Neuronal stem cell (in vitro differentiated cells): ENCODE measurements around the gene GLDC.

Source experiments
- DNase-seq: peaks from one replicate; pipeline ENCODE4 v3.0.0-alpha.2; 2013; ENCODE audit warnings: low spot score
- H2AFZ ChIP-seq: one replicate; pipeline ENCODE4 v1.6.1; 2013; ENCODE audit warnings: mild to moderate bottlenecking, low read length, inconsistent platforms
- H2AK5ac ChIP-seq: 2 replicates; pipeline ENCODE4 v1.6.1; 2013; ENCODE audit warnings: low read depth, mild to moderate bottlenecking, inconsistent platforms, low read length, moderate library complexity, mixed read lengths
- H2BK120ac ChIP-seq: 2 replicates; pipeline ENCODE4 v1.6.1; 2013; ENCODE audit warnings: low read depth, mild to moderate bottlenecking, inconsistent platforms, low read length, moderate library complexity, mixed read lengths
- H2BK12ac ChIP-seq: one replicate; pipeline ENCODE4 v1.6.1; 2013; ENCODE audit warnings: low read length, inconsistent platforms
- H2BK15ac ChIP-seq: 2 replicates; pipeline ENCODE4 v1.6.1; 2013; ENCODE audit warnings: mild to moderate bottlenecking, low read length, inconsistent platforms, mixed read lengths
- H2BK5ac ChIP-seq: one replicate; pipeline ENCODE4 v1.6.1; 2013; ENCODE audit warnings: inconsistent platforms, mild to moderate bottlenecking, low read length, moderate library complexity
- H3K14ac ChIP-seq: one replicate; pipeline ENCODE4 v1.6.1; 2013; ENCODE audit warnings: low read length, inconsistent platforms
- H3K18ac ChIP-seq: 2 replicates; pipeline ENCODE4 v1.6.1; 2013; ENCODE audit warnings: low read length, inconsistent platforms
- H3K23ac ChIP-seq: 2 replicates; pipeline ENCODE4 v1.6.1; 2013; ENCODE audit warnings: low read depth, mild to moderate bottlenecking, mixed read lengths, low read length, inconsistent platforms; ENCODE audit not compliant: poor library complexity
- H3K27ac ChIP-seq: replicated peaks from 3 replicates; pipeline ENCODE4 v1.5.1; 2013; ENCODE audit warnings: low read length, inconsistent platforms
- H3K27me3 ChIP-seq, 3 experiments: 2 replicates each; pipeline ENCODE4 v1.6.1; 2013; ENCODE audit warnings: low read length in 3 of 3, mild to moderate bottlenecking in 2 of 3, inconsistent platforms in 1 of 3, low read depth in 1 of 3, mixed read lengths in 1 of 3, moderate library complexity in 1 of 3; ENCODE audit not compliant: control insufficient read depth in 3 of 3, insufficient read depth in 3 of 3
- H3K36me3 ChIP-seq, 2 donors: replicated peaks in 1 of 2; 2 replicates each; pipeline ENCODE4 v1.6.1; 2013; ENCODE audit warnings: low read length in 2 of 2; ENCODE audit not compliant: control insufficient read depth in 2 of 2, insufficient read depth in 2 of 2
- H3K4ac ChIP-seq: 2 replicates; pipeline ENCODE4 v1.6.1; 2013; ENCODE audit warnings: inconsistent platforms, mild to moderate bottlenecking, low read length, moderate library complexity
- H3K4me1 ChIP-seq, 2 donors: 1 replicate in 1 of 2; 2 replicates in 1 of 2; pipeline ENCODE4 v1.6.1; 2013; ENCODE audit warnings: low read length in 2 of 2, low read depth in 1 of 2; ENCODE audit not compliant: control insufficient read depth in 2 of 2, insufficient read depth in 1 of 2
- H3K4me2 ChIP-seq: one replicate; pipeline ENCODE4 v1.6.1; 2013; ENCODE audit warnings: mild to moderate bottlenecking, low read length, inconsistent platforms; ENCODE audit not compliant: insufficient read depth, poor library complexity, severe bottlenecking
- H3K4me3 ChIP-seq, 2 donors: 2 replicates each; pipeline ENCODE4 v1.5.1; 2013; ENCODE audit warnings: low read length in 2 of 2, mild to moderate bottlenecking in 2 of 2, inconsistent platforms in 1 of 2, moderate library complexity in 1 of 2
- H3K79me1 ChIP-seq: one replicate; pipeline ENCODE4 v1.6.1; 2013; ENCODE audit warnings: low read depth, mild to moderate bottlenecking, inconsistent platforms, low read length, moderate library complexity
- H3K9ac ChIP-seq: one replicate; pipeline ENCODE4 v1.6.1; 2013; ENCODE audit warnings: mild to moderate bottlenecking, low read depth, low read length, inconsistent platforms; ENCODE audit not compliant: poor library complexity
- H3K9me3 ChIP-seq, 2 donors: replicated peaks in 1 of 2; 2 replicates each; pipeline versions ENCODE3 to v1.6.1; 2013; ENCODE audit warnings: low read length in 2 of 2, mild to moderate bottlenecking in 2 of 2, inconsistent platforms in 1 of 2, low read depth in 1 of 2, mixed read lengths in 1 of 2, moderate library complexity in 1 of 2; ENCODE audit not compliant: control insufficient read depth in 2 of 2, insufficient read depth in 1 of 2
- H4K8ac ChIP-seq: one replicate; pipeline ENCODE4 v1.6.1; 2013; ENCODE audit warnings: low read depth, mild to moderate bottlenecking, inconsistent platforms, low read length, moderate library complexity
- H4K91ac ChIP-seq: one replicate; pipeline ENCODE4 v1.6.1; 2013; ENCODE audit warnings: low read length, low read depth, mild to moderate bottlenecking, inconsistent platforms; ENCODE audit not compliant: poor library complexity
- WGBS, 2 donors: extraction: QIAGEN DNeasy Blood & Tissue Kit; methylation state at CpG; one replicate each; pipeline ENCODE4 v1.1.7; 2013; ENCODE audit warnings: missing lambda C conversion rate in 2 of 2, mixed read lengths in 1 of 2; ENCODE audit not compliant: insufficient read length in 2 of 2, insufficient replicate concordance in 1 of 2; ENCODE audit errors: extremely low coverage in 2 of 2; 5-methylcytosine and 5-hydroxymethylcytosine counted together

GLDC gene

GRCh38 chr9:6675268-6675667, 29.7 kb upstream of the GLDC start:
- H2AK5ac ChIP-seq: no peak overlapping the region
- H3K36me3 ChIP-seq: peaks cover 0 to 3% of the 10 kb centered on the region in 2 donors
- no CpG with 5 or more reads among the region's 4 CpGs for WGBS, 2 donors
- H2BK120ac ChIP-seq: no peak overlapping the region
- no peak overlapping the region for H3K4me2 ChIP-seq
- no peak overlapping the region for H2BK5ac ChIP-seq
- no peak overlapping the region for H3K4ac ChIP-seq
- no peak overlapping the region for H4K8ac ChIP-seq
- no peaks in the 10 kb centered on the region for H3K79me1 ChIP-seq
- H2BK15ac ChIP-seq: no peak overlapping the region
- no peak overlapping the region for H3K14ac ChIP-seq
- H3K4me3 ChIP-seq: no peak overlapping the region
- no peak overlapping the region for H3K18ac ChIP-seq
- no peak for DNase-seq
- no peak overlapping the region for H3K27ac ChIP-seq
- no peak overlapping the region for H2AFZ ChIP-seq
- no peak overlapping the region for H2BK12ac ChIP-seq
- H4K91ac ChIP-seq: no peak overlapping the region
- H3K23ac ChIP-seq: no peak overlapping the region
- no peaks in the 10 kb centered on the region for H3K9me3 ChIP-seq
- no peak overlapping the region for H3K9ac ChIP-seq
- no peaks in the 10 kb centered on the region for H3K4me1 ChIP-seq
- H3K27me3 ChIP-seq: no peaks in the 10 kb centered on the region

- Histone ChIP-seq H3K27ac (no peak overlapping the region), H3K27me3 (no peaks in the 10 kb centered on the region), H2BK15ac (no peak overlapping the region), H3K23ac (no peak overlapping the region), H3K14ac (no peak overlapping the region), H2AK5ac (no peak overlapping the region), H4K8ac (no peak overlapping the region), H3K4me2 (no peak overlapping the region), H3K4me1 (no peaks in the 10 kb centered on the region), H3K4ac (no peak overlapping the region), H2BK12ac (no peak overlapping the region), H3K36me3 (peaks cover 0 to 7% of the 10 kb centered on the region in 2 donors), H3K79me1 (no peaks in the 10 kb centered on the region), H2AFZ (no peak overlapping the region), H3K9me3 (no peaks in the 10 kb centered on the region), H2BK5ac (no peak overlapping the region), H3K4me3 (no peak overlapping the region), H3K9ac (no peak overlapping the region), H2BK120ac (no peak overlapping the region), H4K91ac (no peak overlapping the region), H3K18ac (no peak overlapping the region)
- WGBS, 2 donors: no CpG with 5 or more reads among the region's 1 CpG
- no peak for DNase-seq
Observed at GRCh38 chr9:6673326-6674025, 27.9 kb upstream of the GLDC start.

GRCh38 chr9:6672118-6672517, 26.6 kb upstream of the GLDC start:
- no peak overlapping the region for H2BK12ac ChIP-seq
- no peak for DNase-seq
- no peaks in the 10 kb centered on the region for H3K4me1 ChIP-seq
- no peak overlapping the region for H2BK5ac ChIP-seq
- H3K9me3 ChIP-seq: no peaks in the 10 kb centered on the region
- WGBS, 2 donors: no CpG with 5 or more reads among the region's 3 CpGs
- peaks cover 0 to 7% of the 10 kb centered on the region in 2 donors for H3K36me3 ChIP-seq
- H3K27me3 ChIP-seq: no peaks in the 10 kb centered on the region
- no peak overlapping the region for H3K4ac ChIP-seq
- H2BK15ac ChIP-seq: no peak overlapping the region
- H3K27ac ChIP-seq: no peak overlapping the region
- no peak overlapping the region for H4K91ac ChIP-seq
- no peak overlapping the region for H3K14ac ChIP-seq
- no peak overlapping the region for H3K9ac ChIP-seq
- no peak overlapping the region for H2BK120ac ChIP-seq
- no peak overlapping the region for H3K18ac ChIP-seq
- H3K23ac ChIP-seq: no peak overlapping the region
- no peak overlapping the region for H3K4me2 ChIP-seq
- no peak overlapping the region for H3K4me3 ChIP-seq
- no peaks in the 10 kb centered on the region for H3K79me1 ChIP-seq
- H2AK5ac ChIP-seq: no peak overlapping the region
- H2AFZ ChIP-seq: no peak overlapping the region
- no peak overlapping the region for H4K8ac ChIP-seq

- Histone ChIP-seq H3K4me2 (no peak overlapping the region), H3K18ac (no peak overlapping the region), H3K4ac (no peak overlapping the region), H2BK12ac (no peak overlapping the region), H3K79me1 (no peaks in the 10 kb centered on the region), H3K9me3 (no peaks in the 10 kb centered on the region), H3K4me1 (no peaks in the 10 kb centered on the region), H4K91ac (no peak overlapping the region), H3K14ac (no peak overlapping the region), H2BK15ac (no peak overlapping the region), H3K27ac (no peak overlapping the region), H2AK5ac (no peak overlapping the region), H2BK5ac (no peak overlapping the region), H4K8ac (no peak overlapping the region), H3K23ac (no peak overlapping the region), H3K9ac (no peak overlapping the region), H2BK120ac (no peak overlapping the region), H3K36me3 (peaks cover 0 to 7% of the 10 kb centered on the region in 2 donors), H3K4me3 (no peak overlapping the region), H2AFZ (no peak overlapping the region), H3K27me3 (no peaks in the 10 kb centered on the region)
- no peak for DNase-seq
- WGBS, 2 donors: no CpG with 5 or more reads among the region's 4 CpGs
Observed at GRCh38 chr9:6671416-6671815, 25.9 kb upstream of the GLDC start.
